ENCODE data around the gene BCAN.
"Not testable (repeated sequence)": the region's sequence is repeated elsewhere in the genome, so short reads cannot be mapped to it uniquely, and the experiment has no call there.

BCAN gene

DNA sequence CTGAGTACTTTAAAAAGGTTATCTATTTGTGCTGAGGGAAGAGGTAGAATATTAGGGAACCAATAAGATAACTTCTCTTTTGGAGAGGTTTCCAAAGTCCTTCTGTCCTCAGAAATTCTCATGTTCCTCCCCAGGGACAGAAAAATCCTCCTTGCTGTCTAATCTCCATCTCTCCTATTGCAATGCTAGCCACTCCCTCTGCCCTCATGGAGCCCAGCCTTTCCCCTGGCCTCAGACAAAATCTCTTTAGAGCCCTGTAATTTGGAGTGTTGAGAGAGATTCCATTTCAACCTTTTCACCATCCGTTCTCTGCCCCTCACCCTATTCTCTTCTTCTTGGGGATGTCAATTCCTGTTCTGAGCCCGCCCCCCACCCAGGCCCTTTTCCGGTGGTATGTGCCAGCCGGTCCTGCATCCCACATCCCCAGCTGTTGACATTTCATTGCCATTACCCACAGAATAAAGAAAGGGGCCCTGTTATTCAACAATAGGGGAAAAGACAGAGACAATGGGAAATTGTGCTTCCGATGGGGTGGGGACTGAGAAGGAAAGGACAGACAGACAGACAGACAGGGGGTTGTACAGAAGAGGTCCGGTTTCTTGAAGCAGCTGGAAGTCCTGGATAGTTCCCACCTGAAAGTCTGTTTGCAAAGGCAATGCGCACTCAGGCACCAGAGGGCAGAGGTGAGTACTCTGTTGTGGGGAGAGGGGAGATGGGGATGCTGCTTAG is 22.9 kb upstream of the BCAN start, which contains the start of gene HAPLN2:
TSS of gene HAPLN2 (plus strand) at position 563 of the 729 bp plus-strand sequence. CDS start 4,076 bp downstream, outside the sequence.
- peak; percentile 34 for DNase-seq

DNA sequence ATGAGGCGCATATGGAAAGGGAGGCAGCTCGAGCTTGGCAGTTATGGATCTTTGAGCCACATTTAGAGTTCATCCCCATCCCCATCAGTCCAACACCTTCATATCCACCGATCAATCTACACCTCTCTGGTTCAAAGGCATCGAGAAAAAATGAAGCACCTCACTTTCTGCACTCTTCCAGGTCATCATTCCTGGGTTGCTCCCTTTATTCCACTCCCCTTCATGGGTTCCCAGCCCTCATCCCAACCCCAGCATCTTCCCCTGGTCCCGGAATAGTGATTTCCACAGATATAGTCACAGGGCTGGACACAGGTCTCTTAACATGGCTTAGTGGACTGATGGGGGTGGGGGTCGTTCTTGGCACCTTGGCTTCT is 22.3 kb upstream of the BCAN start:
- no peak for DNase-seq

GRCh38 chr1:156622581-156623297 is 19.2 kb upstream of the BCAN start:
- no peak for DNase-seq

- peak; percentile 81 for DNase-seq
Observed at GRCh38 chr1:156623946-156624813, 17.7 kb upstream of the BCAN start.

DNA sequence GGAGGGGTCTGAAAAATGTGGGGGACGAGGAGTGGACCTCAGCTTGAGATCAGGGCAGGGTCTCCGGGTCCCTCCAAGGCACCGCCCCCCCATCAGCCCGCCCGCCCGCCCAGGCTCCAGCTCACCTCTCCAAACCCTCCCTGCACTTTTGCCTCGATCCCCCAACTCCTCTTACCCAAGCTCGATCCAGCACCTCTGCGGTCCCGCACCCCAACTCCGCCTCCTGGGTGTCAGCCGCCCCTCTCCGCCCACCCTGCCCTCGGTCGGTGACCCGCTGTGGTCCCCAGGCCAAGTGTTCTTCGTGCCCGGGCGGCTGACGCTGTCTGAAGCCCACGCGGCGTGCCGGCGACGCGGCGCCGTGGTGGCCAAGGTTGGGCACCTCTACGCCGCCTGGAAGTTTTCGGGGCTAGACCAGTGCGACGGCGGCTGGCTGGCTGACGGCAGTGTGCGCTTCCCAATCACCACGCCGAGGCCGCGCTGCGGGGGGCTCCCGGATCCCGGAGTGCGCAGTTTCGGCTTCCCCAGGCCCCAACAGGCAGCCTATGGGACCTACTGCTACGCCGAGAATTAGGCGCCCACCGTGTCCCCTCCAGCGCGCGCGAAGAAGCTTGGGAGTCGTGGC is 17.0 kb upstream of the BCAN start:
- no peak for DNase-seq

DNA sequence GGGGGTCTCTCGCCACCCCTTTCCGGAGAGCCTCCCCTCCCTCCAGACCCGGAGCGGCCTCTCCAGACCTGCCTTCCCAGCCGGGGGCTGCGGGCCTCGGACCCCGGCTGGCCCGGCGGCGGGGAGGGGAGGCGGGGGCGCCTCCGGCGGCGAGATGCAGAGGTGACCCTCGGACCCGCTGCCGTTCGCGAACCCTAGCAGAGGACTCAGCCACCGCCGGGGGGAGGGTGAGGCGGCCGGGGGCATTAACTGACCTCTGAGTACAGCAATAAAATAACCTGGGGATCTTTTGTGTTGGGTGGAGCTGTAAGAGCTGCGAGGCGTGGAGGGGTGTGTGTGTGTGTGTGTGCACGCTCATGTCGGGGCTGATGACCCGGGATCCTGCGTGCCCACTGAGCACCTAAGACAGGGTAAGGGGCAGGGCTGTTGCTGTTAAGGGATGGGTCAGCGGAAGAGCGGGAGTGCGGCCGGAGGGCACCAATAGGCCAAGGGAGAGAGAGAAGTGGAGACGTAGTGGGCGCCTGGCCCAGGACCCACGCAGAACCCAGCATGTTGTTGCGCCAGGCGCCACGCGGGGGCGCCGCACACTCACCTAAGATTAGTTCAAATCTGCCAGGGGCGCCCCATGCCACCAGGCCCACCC is 16.4 kb upstream of the BCAN start:
- DNase-seq: peak; percentile 71

DNA sequence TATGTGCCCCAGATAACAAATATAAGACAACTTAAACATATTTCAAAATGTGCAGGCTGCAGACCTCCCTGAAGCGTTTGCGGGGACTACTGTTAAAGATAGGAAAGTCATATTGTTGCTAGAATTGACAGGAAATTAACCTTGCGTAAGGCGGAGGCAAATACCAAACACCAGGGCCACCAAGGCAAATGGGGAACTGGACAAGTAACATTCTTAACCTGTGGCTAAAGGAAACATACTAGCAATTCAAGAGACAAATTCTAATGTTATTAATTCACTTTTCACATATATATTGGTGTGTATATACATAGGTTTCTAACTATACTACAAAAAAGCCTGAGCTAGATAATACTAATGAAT is 15.9 kb upstream of the BCAN start:
- no peak for DNase-seq

DNA sequence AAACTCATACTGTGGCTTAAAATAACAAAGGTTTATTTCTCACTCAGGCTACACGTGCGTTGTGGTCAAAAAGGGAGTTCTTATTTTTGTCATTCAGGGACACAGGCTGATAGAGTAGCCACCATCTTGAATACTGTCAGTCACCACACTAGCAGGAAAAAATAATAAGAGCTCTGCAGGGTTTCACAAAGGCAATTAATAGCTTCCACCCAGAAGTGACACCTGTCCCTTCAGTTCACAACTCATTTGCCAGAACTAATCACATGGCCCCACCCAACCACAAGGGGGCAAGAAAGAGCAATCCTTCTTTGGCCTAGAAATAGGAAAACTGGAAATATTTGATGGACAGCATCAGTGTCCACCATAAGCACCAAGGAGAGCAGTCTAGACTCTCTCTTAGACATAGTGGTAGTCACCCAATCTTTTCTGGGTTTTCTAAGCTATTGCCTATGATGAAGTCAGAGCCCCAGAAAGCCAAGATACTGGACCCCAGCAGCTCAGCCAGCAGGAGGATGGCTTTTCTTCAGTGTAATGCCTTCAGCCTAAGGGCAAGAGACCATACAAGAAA is 14.5 kb upstream of the BCAN start:
- peak; percentile 76 for DNase-seq

DNA sequence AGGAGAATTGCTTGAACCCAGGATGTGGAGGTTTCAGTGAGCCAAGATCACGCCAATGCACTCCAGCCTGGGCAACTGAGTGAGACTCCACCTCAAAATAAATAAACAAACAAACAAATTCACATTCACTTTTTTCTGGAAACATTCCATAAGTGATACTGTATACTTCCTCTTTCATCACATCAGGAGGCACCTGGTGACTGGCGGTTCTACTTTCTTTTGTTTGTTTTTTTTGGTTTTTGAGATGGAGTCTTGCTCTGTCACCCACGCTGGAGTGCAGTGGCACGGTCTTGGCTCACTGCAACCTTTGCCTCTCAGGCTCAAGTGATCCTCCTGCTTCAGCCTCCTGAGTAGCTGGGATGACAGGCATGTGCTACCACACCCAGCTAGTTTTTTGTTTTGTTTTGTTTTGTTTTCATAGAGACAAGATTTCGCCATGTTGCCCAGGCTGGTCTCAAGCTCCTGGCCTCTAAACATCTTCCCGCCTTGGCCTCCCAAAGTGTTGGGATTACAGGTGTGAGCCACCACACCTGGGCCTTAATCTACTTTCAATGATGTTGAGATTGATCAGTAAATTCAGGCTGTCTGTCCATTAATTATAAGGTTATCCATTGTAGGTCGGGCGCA is 12.0 kb upstream of the BCAN start:
- no peak for DNase-seq

DNA sequence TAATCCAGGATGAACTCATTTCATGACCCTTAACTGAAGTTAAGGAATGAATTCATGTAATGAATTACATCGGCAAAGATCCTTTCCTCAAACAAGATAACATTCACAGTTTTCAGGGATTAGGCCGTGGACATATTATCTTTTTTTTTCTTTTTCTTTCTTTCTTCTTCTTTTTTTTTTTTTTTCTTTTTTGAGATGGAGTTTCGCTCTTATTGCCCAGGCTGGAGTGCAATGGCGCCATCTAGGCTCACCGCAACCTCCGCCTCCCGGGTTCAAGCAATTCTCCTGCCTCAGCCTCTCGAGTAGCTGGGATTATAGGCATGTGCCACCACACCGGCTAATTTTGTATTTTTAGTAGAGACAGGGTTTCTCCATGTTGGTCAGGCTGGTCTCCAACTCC is 10.8 kb upstream of the BCAN start:
- DNase-seq: not testable (repeated sequence)

DNA sequence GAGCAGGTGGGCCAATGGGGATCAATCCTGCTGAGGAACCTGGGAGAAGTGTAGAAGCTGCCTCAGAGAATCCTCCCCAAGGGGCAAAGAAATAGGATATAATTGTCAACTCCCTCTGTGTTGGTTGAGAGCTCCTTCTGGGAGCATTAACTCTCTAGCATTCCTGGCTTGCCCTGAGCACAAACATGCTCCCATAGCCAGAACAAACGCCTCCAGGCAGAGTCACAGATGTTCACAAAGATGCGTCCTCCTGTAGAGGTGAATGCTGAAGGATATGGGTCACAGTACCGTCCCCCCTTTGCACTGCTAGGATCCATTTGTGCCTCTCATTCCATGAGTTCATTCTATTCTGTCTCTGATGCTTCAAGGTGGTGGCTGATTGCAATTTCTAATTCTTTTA is 9.6 kb upstream of the BCAN start:
- DNase-seq: no peak

- no peak for DNase-seq
Observed at GRCh38 chr1:156638189-156638985, 3.5 kb upstream of the BCAN start.

GRCh38 chr1:156639601-156640101 is 2.3 kb upstream of the BCAN start:
- no peak for DNase-seq

- no peak for DNase-seq
Observed at GRCh38 chr1:156640842-156641706, 843 bp upstream of the BCAN start.

- DNase-seq: no peak
Observed at GRCh38 chr1:156642265-156643048, 540 bp downstream of the BCAN start.

GRCh38 chr1:156643049-156643777 is 1.3 kb downstream of the BCAN start:
- DNase-seq: no peak

DNA sequence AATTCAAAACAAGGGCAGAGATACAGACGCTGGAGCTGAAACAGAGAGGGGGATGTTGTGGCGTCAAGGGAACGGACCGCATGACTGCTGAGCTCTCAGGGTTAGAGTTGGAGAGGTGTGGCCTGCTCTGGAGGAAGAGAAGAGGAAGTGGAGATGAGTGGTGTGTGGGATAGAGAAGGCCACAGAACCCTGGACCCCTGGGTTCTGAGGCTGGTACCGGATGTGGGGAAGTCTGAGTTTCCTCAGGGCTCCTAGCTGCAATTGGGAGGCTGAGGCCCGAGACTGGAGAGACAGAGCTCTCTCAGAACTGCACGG is 1.8 kb downstream of the BCAN start:
- DNase-seq: peak; percentile 64

GRCh38 chr1:156644146-156644545 is 2.2 kb downstream of the BCAN start:
- DNase-seq: no peak
